H1 (cell line): Measurements from ENCODE around the gene PNMA1. TPM values are rescaled to one million over a fixed set of nuclear protein-coding genes. Genes with fewer than 3 reads are reported as not detected.

Experiments used
- CTCF ChIA-PET: fragments of 300-600 bp; sonication (Branson Sonifier 250); formaldehyde crosslinking; loops from one replicate; lab custom pipeline; 2021; ENCODE audit not compliant: partially characterized antibody; lab: Charles Lee
- POLR2A ChIA-PET: fragments of 300-600 bp; sonication (Branson Sonifier 250); formaldehyde crosslinking; loops from one replicate; lab custom pipeline; 2021; ENCODE audit warnings: inconsistent platforms; ENCODE audit not compliant: partially characterized antibody; lab: Charles Lee
- DNase-seq, 2 experiments: peaks; one replicate each; pipeline versions ENCODE4 v3.0.0 to v3.0.0-alpha.2; 2010 to 2022; ENCODE audit warnings: low spot score in 2 of 2, low read depth in 1 of 2, mixed read lengths in 1 of 2
- FAIRE-seq: peaks from 2 replicates; lab custom pipeline; 2011; peaks lifted over from hg19 to GRCh38; lab: Jason Lieb, UNC
- H2AFZ ChIP-seq: 2 replicates; pipeline ENCODE4 v1.8.1; 2012; ENCODE audit warnings: low read length, inconsistent platforms
- H2AK5ac ChIP-seq: 2 replicates; pipeline ENCODE4 v1.6.1; 2013; ENCODE audit warnings: low read depth, low read length
- H2BK120ac ChIP-seq: replicated peaks from 2 replicates; pipeline ENCODE3; 2013; ENCODE audit warnings: low read depth, low read length, inconsistent platforms
- H2BK12ac ChIP-seq: 2 replicates; pipeline ENCODE4 v1.6.1; 2013; ENCODE audit warnings: low read depth, low read length
- H2BK15ac ChIP-seq: 2 replicates; pipeline ENCODE4 v1.6.1; 2013; ENCODE audit warnings: low read length
- H2BK20ac ChIP-seq: 2 replicates; pipeline ENCODE4 v1.6.1; 2013; ENCODE audit warnings: low read length
- H2BK5ac ChIP-seq: 2 replicates; pipeline ENCODE4 v1.6.1; 2013; ENCODE audit warnings: low read depth, low read length
- H3K14ac ChIP-seq: 2 replicates; pipeline ENCODE4 v1.6.1; 2013; ENCODE audit warnings: inconsistent platforms; ENCODE audit not compliant: insufficient read length
- H3K18ac ChIP-seq: 2 replicates; pipeline ENCODE4 v1.6.1; 2013; ENCODE audit warnings: low read length; ENCODE audit errors: extremely low read depth
- H3K23ac ChIP-seq: 2 replicates; pipeline ENCODE4 v1.6.1; 2013; ENCODE audit warnings: inconsistent platforms; ENCODE audit not compliant: insufficient read length
- H3K23me2 ChIP-seq: 2 replicates; pipeline ENCODE4 v1.6.1; 2013; ENCODE audit warnings: low read depth, low read length
- H3K27ac ChIP-seq: 2 replicates; pipeline ENCODE4 v1.6.1; 2011; ENCODE audit warnings: low read depth, low read length, inconsistent platforms
- H3K27me3 ChIP-seq, 4 experiments: replicated peaks in 1 of 4; 1 replicate in 1 of 4; 2 replicates in 3 of 4; pipeline versions ENCODE4 v1.6.1 to v1.8.1; 2011 to 2013; ENCODE audit warnings: low read length in 3 of 4, mild to moderate bottlenecking in 3 of 4, inconsistent platforms in 2 of 4, mixed read lengths in 2 of 4, moderate library complexity in 1 of 4; ENCODE audit not compliant: control insufficient read depth in 3 of 4, insufficient read depth in 3 of 4; ENCODE audit errors: extremely low read depth in 1 of 4
- H3K36me3 ChIP-seq, 4 experiments: 2 replicates each; pipeline versions ENCODE4 v1.6.1 to v1.8.1; 2011 to 2013; ENCODE audit warnings: mild to moderate bottlenecking in 4 of 4, low read length in 3 of 4, moderate library complexity in 2 of 4, control low read depth in 1 of 4, inconsistent platforms in 1 of 4; ENCODE audit not compliant: insufficient read depth in 4 of 4, control insufficient read depth in 2 of 4
- H3K4ac ChIP-seq: replicated peaks from 2 replicates; pipeline ENCODE3; 2013; ENCODE audit warnings: low read length, low read depth, mixed read lengths, inconsistent platforms; ENCODE audit not compliant: insufficient read length
- H3K4me1 ChIP-seq, 4 experiments: replicated peaks in 1 of 4; 1 replicate in 1 of 4; 2 replicates in 3 of 4; pipeline versions ENCODE4 v1.6.1 to v1.8.1; 2011 to 2013; ENCODE audit warnings: low read length in 3 of 4, inconsistent platforms in 2 of 4, mixed read lengths in 1 of 4; ENCODE audit not compliant: insufficient read depth in 4 of 4, control insufficient read depth in 3 of 4
- H3K4me2 ChIP-seq, 2 experiments: 2 replicates each; pipeline versions ENCODE4 v1.6.1 to v1.8.1; 2011 to 2013; ENCODE audit warnings: low read depth in 2 of 2, low read length in 2 of 2, control low read depth in 1 of 2, inconsistent platforms in 1 of 2, mild to moderate bottlenecking in 1 of 2; ENCODE audit not compliant: insufficient read depth in 1 of 2
- H3K4me3 ChIP-seq, 4 experiments: fragments of 200-600, 300-600 bp in 1 of 4; sonication (generic), shearing (Covaris generic), sonication (Bioruptor Twin) in 1 of 4; 2 replicates each; pipeline versions ENCODE4 v1.5.1 to v1.8.1; 2011 to 2016; ENCODE audit warnings: low read length in 4 of 4, low read depth in 3 of 4, control low read depth in 2 of 4, inconsistent platforms in 2 of 4, mild to moderate bottlenecking in 2 of 4, mixed read lengths in 1 of 4, moderate library complexity in 1 of 4; ENCODE audit not compliant: insufficient read depth in 2 of 4; ENCODE audit errors: extremely low read depth in 1 of 4
- H3K56ac ChIP-seq: replicated peaks from 2 replicates; pipeline ENCODE3; 2013; ENCODE audit warnings: low read depth, mild to moderate bottlenecking, mixed read lengths, low read length, inconsistent platforms; ENCODE audit not compliant: insufficient read length
- H3K79me1 ChIP-seq: 2 replicates; pipeline ENCODE4 v1.6.1; 2013; ENCODE audit warnings: low read depth, low read length, control low read depth
- H3K79me2 ChIP-seq, 2 experiments: 2 replicates each; pipeline versions ENCODE4 v1.6.1 to v1.8.1; 2012 to 2013; ENCODE audit warnings: low read length in 2 of 2, mild to moderate bottlenecking in 2 of 2, inconsistent platforms in 1 of 2; ENCODE audit not compliant: insufficient read depth in 2 of 2, control insufficient read depth in 1 of 2
- H3K9ac ChIP-seq, 4 experiments: replicated peaks in 1 of 4; 1 replicate in 1 of 4; 2 replicates in 3 of 4; pipeline versions ENCODE4 v1.6.1 to v1.8.1; 2011 to 2013; ENCODE audit warnings: low read depth in 3 of 4, low read length in 3 of 4, control low read depth in 2 of 4, mild to moderate bottlenecking in 2 of 4, moderate library complexity in 2 of 4, inconsistent platforms in 1 of 4; ENCODE audit errors: extremely low read depth in 1 of 4
- H3K9me3 ChIP-seq, 2 experiments: 2 replicates each; pipeline versions ENCODE4 v1.6.1 to v1.8.1; 2012 to 2013; ENCODE audit warnings: mild to moderate bottlenecking in 2 of 2, moderate library complexity in 2 of 2, control low read depth in 1 of 2, inconsistent platforms in 1 of 2, low read depth in 1 of 2, low read length in 1 of 2, mixed read lengths in 1 of 2; ENCODE audit not compliant: insufficient read depth in 2 of 2
- H4K20me1 ChIP-seq, 2 experiments: replicated peaks in 1 of 2; 2 replicates each; pipeline versions ENCODE3 to v1.8.1; 2011 to 2013; ENCODE audit warnings: inconsistent platforms in 2 of 2, low read length in 2 of 2, mild to moderate bottlenecking in 1 of 2; ENCODE audit not compliant: insufficient read depth in 2 of 2, control insufficient read depth in 1 of 2
- H4K5ac ChIP-seq: 2 replicates; pipeline ENCODE4 v1.6.1; 2013; ENCODE audit warnings: low read length, low read depth, mixed read lengths, inconsistent platforms; ENCODE audit not compliant: insufficient read length
- H4K8ac ChIP-seq: 2 replicates; pipeline ENCODE4 v1.8.0; 2013; ENCODE audit warnings: mild to moderate bottlenecking, moderate library complexity, low read length, inconsistent platforms; ENCODE audit not compliant: insufficient read depth; ENCODE audit errors: extremely low read depth
- H4K91ac ChIP-seq: replicated peaks from 2 replicates; pipeline ENCODE3; 2013; ENCODE audit warnings: low read length, mixed read lengths, inconsistent platforms; ENCODE audit not compliant: insufficient read length
- BACH1 ChIP-seq: IDR thresholded peaks from 2 replicates; pipeline ENCODE4 v1.6.1; 2012; ENCODE audit warnings: low read length, improper control_type of control experiment
- GTF2F1 ChIP-seq: IDR thresholded peaks from 2 replicates; pipeline ENCODE4 v1.6.1; 2012; ENCODE audit warnings: low read depth, low read length, improper control_type of control experiment, borderline replicate concordance
- RBBP5 ChIP-seq: IDR thresholded peaks from 2 replicates; pipeline ENCODE4 v1.7.1; 2012; ENCODE audit warnings: low read depth, mild to moderate bottlenecking, inconsistent platforms, low read length, moderate library complexity, borderline replicate concordance
- TEAD4 ChIP-seq: IDR thresholded peaks from 2 replicates; pipeline ENCODE4 v1.6.1; 2012; ENCODE audit warnings: low read depth, low read length, inconsistent platforms, mixed read lengths
- USF2 ChIP-seq: IDR thresholded peaks from 2 replicates; pipeline ENCODE4 v1.6.1; 2011; ENCODE audit warnings: low read length, improper control_type of control experiment
- WGBS, 2 experiments: shearing (Covaris generic) in 1 of 2; methylation state at CpG; one replicate each; pipeline versions ENCODE4 v1.1.6 to v1.1.7; 2013 to 2015; ENCODE audit warnings: low lambda C conversion rate in 2 of 2, mixed read lengths in 2 of 2, inconsistent platforms in 1 of 2, low coverage in 1 of 2, missing lambda C conversion rate in 1 of 2; ENCODE audit not compliant: insufficient replicate concordance in 2 of 2, insufficient coverage in 1 of 2, insufficient read length in 1 of 2; ENCODE audit errors: extremely low coverage in 1 of 2, missing lambda C conversion rate in 1 of 2; 5-methylcytosine and 5-hydroxymethylcytosine counted together
- polyA plus RNA-seq, 7 experiments: library from polyadenylated mRNA; depleted of rRNA in 3 of 7; stranded (reverse) in 5 of 7; unstranded in 2 of 7; fragments of >200 nt in 5 of 7; fragments of 200-250 nt in 2 of 7; gene quantifications; 1 replicate in 5 of 7; 2 replicates in 1 of 7; 4 replicates in 1 of 7; pipeline versions ENCODE4 v1.2.1 to v1.2.3, GENCODE V29; 2011 to 2013; ENCODE audit warnings: missing spikeins in 2 of 7, mixed read lengths in 2 of 7
- total RNA-seq: library from RNA; stranded (reverse); fragmentation: NEBNext Ultra II Directional; extraction: Animal tissue kit (Norgen Biotek cat#: 25700); gene quantifications from 2 replicates; pipeline ENCODE4 v1.2.1, GENCODE V29; 2021

The PNMA1 gene
- total and polyA plus RNA-seq, 2 of the 8 experiments (the other 6 are each of a cell fraction or from before 2014, with no cell fraction given) = 15.8 to 52.7 TPM

- Histone ChIP-seq H3K4me2 (no peak overlapping the region), H3K56ac (no peak overlapping the region), H3K9ac (no peak overlapping the region), H3K4me1 (no peaks in the 10 kb centered on the region), H2BK5ac (no peak overlapping the region), H3K36me3 (no peaks in the 10 kb centered on the region; a peak in 2 of 8 replicates), H3K18ac (no peak overlapping the region), H4K20me1 (peaks cover 0 to 2% of the 10 kb centered on the region in 2 experiments), H2BK12ac (no peak overlapping the region), H3K79me2 (no peaks in the 10 kb centered on the region), H4K5ac (no peak overlapping the region), H2AFZ (no peak overlapping the region), H3K23ac (no peak overlapping the region), H3K79me1 (no peaks in the 10 kb centered on the region), H2BK20ac (no peak overlapping the region), H3K27me3 (no peaks in the 10 kb centered on the region), H3K4ac (no peak overlapping the region), H2BK15ac (no peak overlapping the region), H2BK120ac (no peak overlapping the region), H4K8ac (no peak overlapping the region), H2AK5ac (no peak overlapping the region), H3K4me3 (no peak overlapping the region), H4K91ac (no peak overlapping the region), H3K14ac (no peak overlapping the region), H3K27ac (no peak overlapping the region), H3K23me2 (no peaks in the 10 kb centered on the region), H3K9me3 (no peaks in the 10 kb centered on the region)
- FAIRE-seq = no peak
- DNase-seq = no peak
- CTCF ChIA-PET = interaction anchor here (0.7 to 1.5 kb wide), 3 partner anchors 17 to 51 kb away, joined by 3 to 4 read pairs (median 3); no protein-coding TSS in a partner anchor
- POLR2A ChIA-PET = no interaction called here
- 88% methylated on average over 5 of the region's 5 CpGs; no CpG with 5 or more reads in 1 of the 2 experiments for WGBS, 2 experiments
- TF ChIP-seq BACH1 (no peak), USF2 (no peak), TEAD4 (no peak), GTF2F1 (no peak), RBBP5 (no peak)
These were observed 29.6 kb downstream of the PNMA1 start for GRCh38 chr14:73684627-73685026.
